Measurements from ENCODE around the gene ARRDC3.
A peak's percentile ranks its signal among the peaks of the same experiment; 100 is the strongest.
"Not testable (repeated sequence)": the region's sequence is repeated elsewhere in the genome, so short reads cannot be mapped to it uniquely, and the experiment has no call there.

Gene ARRDC3

GRCh38 chr5:91383027-91383955, at the start of gene ARRDC3:
Gene ARRDC3 (minus strand): TSS chr5:91383317. CDS start chr5:91383092, 225 bp downstream.
- DNase-seq, result peak; percentile 96

GRCh38 chr5:91430949-91431348, 47.8 kb upstream of the ARRDC3 start:
- DNase-seq, result no peak

- no peak for DNase-seq
Measured at GRCh38 chr5:91424638-91425436, 41.7 kb upstream of the ARRDC3 start.

GRCh38 chr5:91423871-91424270, 40.8 kb upstream of the ARRDC3 start:
- DNase-seq, result no peak

GRCh38 chr5:91420879-91421278, 37.8 kb upstream of the ARRDC3 start:
- DNase-seq, result no peak

- DNase-seq, result peak; percentile 73
Measured at GRCh38 chr5:91419571-91420537, 36.7 kb upstream of the ARRDC3 start.

GRCh38 chr5:91419136-91419535, 36.0 kb upstream of the ARRDC3 start:
- DNase-seq, result no peak

GRCh38 chr5:91418158-91418557, 35.0 kb upstream of the ARRDC3 start:
- DNase-seq, result no peak

- no peak for DNase-seq
Measured at GRCh38 chr5:91417219-91417618, 34.1 kb upstream of the ARRDC3 start.

GRCh38 chr5:91416491-91416890, 33.4 kb upstream of the ARRDC3 start:
- DNase-seq, result no peak

- no peak for DNase-seq
Measured at GRCh38 chr5:91409304-91409703, 26.2 kb upstream of the ARRDC3 start.

GRCh38 chr5:91408710-91409109, 25.6 kb upstream of the ARRDC3 start:
- DNase-seq, result no peak

GRCh38 chr5:91407204-91407603, 24.1 kb upstream of the ARRDC3 start:
- DNase-seq, result no peak

- no peak for DNase-seq
Measured at GRCh38 chr5:91403438-91403837, 20.3 kb upstream of the ARRDC3 start.

GRCh38 chr5:91401175-91401574, 18.1 kb upstream of the ARRDC3 start:
- no peak for DNase-seq

GRCh38 chr5:91397791-91398190, 14.7 kb upstream of the ARRDC3 start:
- DNase-seq, result no peak

GRCh38 chr5:91390268-91390667, 7.2 kb upstream of the ARRDC3 start:
- DNase-seq, result no peak

- not testable (repeated sequence) for DNase-seq
Measured at GRCh38 chr5:91389555-91389954, 6.4 kb upstream of the ARRDC3 start.

GRCh38 chr5:91388362-91388761, 5.2 kb upstream of the ARRDC3 start:
- no peak for DNase-seq

- no peak for DNase-seq
Measured at GRCh38 chr5:91386120-91386519, 3.0 kb upstream of the ARRDC3 start.

- not testable (repeated sequence) for DNase-seq
Measured at GRCh38 chr5:91385596-91385995, 2.5 kb upstream of the ARRDC3 start.

- DNase-seq, result peak; percentile 22
Measured at GRCh38 chr5:91384671-91385430, 1.7 kb upstream of the ARRDC3 start.
